Ovary (tissue), 3 donors: ENCODE results near the gene EMID1.

Experiments used
- CTCF ChIP-seq, 3 donors: fragments of 450-650 bp in 2 of 3; fragments of 200-600 bp in 1 of 3; IDR thresholded peaks; one replicate each; pipeline versions ENCODE4 v1.5.1 to v1.8.0; 2016 to 2022; ENCODE audit warnings: antibody characterized with exemption in 3 of 3, mild to moderate bottlenecking in 1 of 3
- EP300 ChIP-seq: sonication (generic); formaldehyde crosslinking; IDR thresholded peaks from one replicate; pipeline ENCODE4 v1.6.1; 2017; ENCODE audit warnings: antibody characterized with exemption
- donor health status: DM: no; HTN: no; CAD: no.

GRCh38 chr22:29224859-29225410 lies 19.2 kb downstream of the EMID1 start:
- TF ChIP-seq CTCF (IDR thresholded peaks at IDR 0.05) = no peak
- TF ChIP-seq EP300 = no peak
